ENCODE results near the gene BACE2.

DNA sequence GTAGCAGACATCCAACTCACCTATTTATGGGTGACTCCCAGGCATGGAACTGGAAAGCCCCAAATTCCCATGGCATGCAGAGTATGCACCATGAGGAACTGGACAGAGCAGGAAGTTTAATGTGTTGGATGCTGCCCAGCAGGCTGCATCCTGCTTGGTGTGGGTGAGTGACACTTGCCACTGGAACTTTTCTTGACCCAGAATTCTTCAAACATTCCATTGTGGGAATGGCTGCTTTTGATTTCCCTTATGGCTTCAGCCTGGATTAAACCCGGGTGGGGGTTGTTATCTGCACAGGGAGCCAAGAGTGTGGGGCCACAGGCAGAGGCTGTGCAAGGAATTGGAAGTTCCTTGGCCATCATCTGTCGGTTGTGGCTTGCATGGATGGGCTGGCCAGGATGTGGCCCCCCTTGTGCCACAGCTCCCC, 26.9 kb upstream of the BACE2 start:
- TF ChIP-seq, protein P1, sequence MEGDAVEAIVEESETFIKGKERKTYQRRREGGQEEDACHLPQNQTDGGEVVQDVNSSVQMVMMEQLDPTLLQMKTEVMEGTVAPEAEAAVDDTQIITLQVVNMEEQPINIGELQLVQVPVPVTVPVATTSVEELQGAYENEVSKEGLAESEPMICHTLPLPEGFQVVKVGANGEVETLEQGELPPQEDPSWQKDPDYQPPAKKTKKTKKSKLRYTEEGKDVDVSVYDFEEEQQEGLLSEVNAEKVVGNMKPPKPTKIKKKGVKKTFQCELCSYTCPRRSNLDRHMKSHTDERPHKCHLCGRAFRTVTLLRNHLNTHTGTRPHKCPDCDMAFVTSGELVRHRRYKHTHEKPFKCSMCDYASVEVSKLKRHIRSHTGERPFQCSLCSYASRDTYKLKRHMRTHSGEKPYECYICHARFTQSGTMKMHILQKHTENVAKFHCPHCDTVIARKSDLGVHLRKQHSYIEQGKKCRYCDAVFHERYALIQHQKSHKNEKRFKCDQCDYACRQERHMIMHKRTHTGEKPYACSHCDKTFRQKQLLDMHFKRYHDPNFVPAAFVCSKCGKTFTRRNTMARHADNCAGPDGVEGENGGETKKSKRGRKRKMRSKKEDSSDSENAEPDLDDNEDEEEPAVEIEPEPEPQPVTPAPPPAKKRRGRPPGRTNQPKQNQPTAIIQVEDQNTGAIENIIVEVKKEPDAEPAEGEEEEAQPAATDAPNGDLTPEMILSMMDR (conservative IDR thresholded peaks at IDR 0.05 in 1 of 2, IDR thresholded peaks at IDR 0.05 in 1 of 2; ENCODE audit: extremely low read depth in 1 of 2, insufficient read depth in 1 of 2, low read depth in 1 of 2, low read length in 2 of 2) = no peak
- TF ChIP-seq EZH2 (IDR thresholded peaks at IDR 0.05; ENCODE audit: borderline replicate concordance, low read length) = no peak

Data from mammary epithelial cell (primary cell).